ENCODE measurements around the gene MMP11. TPM values are rescaled to one million over a fixed set of nuclear protein-coding genes. Genes with fewer than 3 reads are reported as not detected.
A peak's percentile ranks its signal among the peaks of the same experiment; 100 is the strongest.

Gene MMP11
- total and polyA plus RNA-seq, 2 of the 4 experiments (the other 2 are of a cell fraction) = 2.2 to 6.0 TPM

GRCh38 chr22:23828800-23829680, 56.4 kb downstream of the MMP11 start:
- H2BK20ac ChIP-seq (ENCODE audit: low read depth, low read length) = no peak overlapping the region
- peaks cover 12% of the 10 kb centered on the region for H3K4me1 ChIP-seq (ENCODE audit: control insufficient read depth, insufficient read depth, low read length)
- no peak for ATAC-seq (ENCODE audit: low read depth)
- H3K14ac ChIP-seq (replicated peaks; ENCODE audit: low read depth, low read length) = 0 out of 2 replicates have a peak overlapping the region, but pooled peaks have one; percentile 33
- no peak overlapping the region for H4K91ac ChIP-seq (ENCODE audit: insufficient read depth, low read depth, low read length)
- H3K27ac ChIP-seq (ENCODE audit: insufficient read depth, low read length) = no peak overlapping the region
- no peak overlapping the region for H2BK120ac ChIP-seq (ENCODE audit: low read depth, low read length)
- ChIA-PET CTCF (no interaction called here), POLR2A (ENCODE audit: unreplicated experiment) (no interaction called here)
- peaks cover 3% of the 10 kb centered on the region; the same call in 1 of the 2 replicates for H3K9me3 ChIP-seq (ENCODE audit: control insufficient read depth, insufficient read depth, low read length)
- intact Hi-C loops (cut with micrococcal nuclease) (no loop called here), dilution Hi-C loops (cut with HindIII; ENCODE audit: low sequenced_read_pairs, unreplicated experiment) (no loop called here), in situ Hi-C loops (cut with MboI; ENCODE audit: low sequenced_read_pairs) (no loop called here)
- H2BK15ac ChIP-seq (ENCODE audit: low read depth, low read length) = no peak overlapping the region; the same call in 2 of the 3 replicates
- no peak overlapping the region for H2AFZ ChIP-seq (replicated peaks; ENCODE audit: low read length, poor library complexity)
- no peak overlapping the region for H3K4ac ChIP-seq (ENCODE audit: low read depth, low read length)
- peaks cover 36% of the 10 kb centered on the region for H4K20me1 ChIP-seq (ENCODE audit: insufficient read depth, low read length)
- no peaks in the 10 kb centered on the region for H3K27me3 ChIP-seq (ENCODE audit: control insufficient read depth, insufficient read depth, low read length)
- H3K4me3 ChIP-seq (ENCODE audit: insufficient read depth, low read depth, low read length) = no peak overlapping the region
- H3K9me1 ChIP-seq (ENCODE audit: insufficient read depth, low read length) = peaks cover 26% of the 10 kb centered on the region
- H3K36me3 ChIP-seq (ENCODE audit: control insufficient read depth, insufficient read depth, low read length) = peaks cover 75% of the 10 kb centered on the region
- H3K18ac ChIP-seq (ENCODE audit: low read depth, low read length) = no peak overlapping the region
- peak overlapping the region; percentile 2 for H2BK5ac ChIP-seq (ENCODE audit: low read depth, low read length, poor library complexity, severe bottlenecking)
- peaks cover 10 to 68% of the 10 kb centered on the region in 2 experiments for H3K79me1 ChIP-seq (ENCODE audit: low read depth in 1 of 2, low read length in 2 of 2)
- DNase-seq = no peak
- WGBS, 2 experiments (ENCODE audit: extremely low coverage in 2 of 2, insufficient read length in 1 of 2) = 96% methylated on average over 3 of the region's 10 CpGs; no CpG with 5 or more reads in 1 of the 2 experiments
- no peak for TF ChIP-seq CEBPB (IDR thresholded peaks at IDR 0.05; ENCODE audit: low read depth, low read length)
- TF ChIP-seq, protein P1, sequence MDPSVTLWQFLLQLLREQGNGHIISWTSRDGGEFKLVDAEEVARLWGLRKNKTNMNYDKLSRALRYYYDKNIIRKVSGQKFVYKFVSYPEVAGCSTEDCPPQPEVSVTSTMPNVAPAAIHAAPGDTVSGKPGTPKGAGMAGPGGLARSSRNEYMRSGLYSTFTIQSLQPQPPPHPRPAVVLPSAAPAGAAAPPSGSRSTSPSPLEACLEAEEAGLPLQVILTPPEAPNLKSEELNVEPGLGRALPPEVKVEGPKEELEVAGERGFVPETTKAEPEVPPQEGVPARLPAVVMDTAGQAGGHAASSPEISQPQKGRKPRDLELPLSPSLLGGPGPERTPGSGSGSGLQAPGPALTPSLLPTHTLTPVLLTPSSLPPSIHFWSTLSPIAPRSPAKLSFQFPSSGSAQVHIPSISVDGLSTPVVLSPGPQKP (IDR thresholded peaks at IDR 0.05; ENCODE audit: borderline replicate concordance, low read depth, low read length) = no peak
- no peak for TF ChIP-seq POLR2A (IDR thresholded peaks at IDR 0.05; ENCODE audit: low read depth, low read length)
- H2AK5ac ChIP-seq (ENCODE audit: low read depth, low read length) = peak overlapping the region; percentile 60; the same call in 1 of the 2 replicates
- H3K4me2 ChIP-seq (ENCODE audit: low read depth, low read length) = no peak overlapping the region
- no peak overlapping the region for H3K56ac ChIP-seq (ENCODE audit: extremely low read depth, insufficient read depth, low read length)
- H4K5ac ChIP-seq (ENCODE audit: low read depth, low read length) = no peak overlapping the region
- H2AK9ac ChIP-seq (replicated peaks; ENCODE audit: low read depth, low read length, poor library complexity) = peak overlapping the region; percentile 84
- H3K23ac ChIP-seq (ENCODE audit: low read depth, low read length) = no peak overlapping the region; the same call in 1 of the 2 replicates
- H3K9ac ChIP-seq (ENCODE audit: low read depth, low read length) = no peak overlapping the region
- BruUV-seq (replicated peaks) = no TSS peak
- H4K8ac ChIP-seq (ENCODE audit: low read depth in 2 of 2, low read length in 2 of 2) = no peak overlapping the region; a peak in 1 of 4 replicates

All from IMR-90 (cell line).